NT2/D1 (cell line): ENCODE measurements around the gene FLRT1.

ENCODE experiments used
- SUZ12 ChIP-seq: IDR thresholded peaks from 2 replicates; pipeline ENCODE4 v1.6.1; 2011; ENCODE audit not compliant: insufficient read length, insufficient read depth; ENCODE audit errors: extremely low read depth
- YY1 ChIP-seq: IDR thresholded peaks from 2 replicates; pipeline ENCODE4 v1.6.1; 2011; ENCODE audit not compliant: insufficient read length, insufficient read depth
- ZNF274 ChIP-seq: IDR thresholded peaks from 2 replicates; pipeline ENCODE4 v1.6.1; 2011; ENCODE audit warnings: mild to moderate bottlenecking, low read depth, low read length

- no peak for TF ChIP-seq SUZ12
- TF ChIP-seq YY1: no peak
- no peak for TF ChIP-seq ZNF274
Measured at GRCh38 chr11:64006398-64006797, 29.3 kb upstream of the FLRT1 start.
